ENCODE data around the gene HACD4.

DNA sequence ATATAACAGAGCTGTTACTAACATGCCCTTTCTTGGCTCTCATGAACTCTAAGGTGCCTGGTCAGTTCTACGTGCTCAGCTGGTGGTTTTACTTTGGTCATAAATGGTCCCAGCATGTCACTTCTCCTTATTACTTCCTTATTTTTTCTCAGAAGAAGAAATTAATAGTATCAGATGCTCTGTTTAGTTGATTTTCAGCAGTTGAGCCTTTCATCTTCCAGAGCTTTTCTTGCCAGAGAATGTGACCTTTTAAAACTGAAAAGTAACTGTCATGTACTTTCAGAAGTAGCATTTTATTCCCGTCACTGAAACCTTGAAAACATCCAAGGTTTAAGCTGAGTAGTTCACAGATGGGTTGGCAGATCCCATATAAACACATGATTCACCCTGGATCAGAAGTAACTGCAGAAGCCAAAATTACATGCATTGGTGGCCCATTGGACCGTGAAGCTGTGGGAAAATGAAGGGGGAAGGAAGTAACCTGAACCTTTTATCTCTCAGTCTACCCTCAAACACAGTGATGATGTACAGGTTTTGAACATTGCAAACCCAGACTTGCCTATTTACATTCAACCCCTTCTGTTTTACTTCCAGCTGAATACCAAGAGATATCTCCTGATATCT lies 50.5 kb downstream of the HACD4 start:
- TF ChIP-seq, protein P1, sequence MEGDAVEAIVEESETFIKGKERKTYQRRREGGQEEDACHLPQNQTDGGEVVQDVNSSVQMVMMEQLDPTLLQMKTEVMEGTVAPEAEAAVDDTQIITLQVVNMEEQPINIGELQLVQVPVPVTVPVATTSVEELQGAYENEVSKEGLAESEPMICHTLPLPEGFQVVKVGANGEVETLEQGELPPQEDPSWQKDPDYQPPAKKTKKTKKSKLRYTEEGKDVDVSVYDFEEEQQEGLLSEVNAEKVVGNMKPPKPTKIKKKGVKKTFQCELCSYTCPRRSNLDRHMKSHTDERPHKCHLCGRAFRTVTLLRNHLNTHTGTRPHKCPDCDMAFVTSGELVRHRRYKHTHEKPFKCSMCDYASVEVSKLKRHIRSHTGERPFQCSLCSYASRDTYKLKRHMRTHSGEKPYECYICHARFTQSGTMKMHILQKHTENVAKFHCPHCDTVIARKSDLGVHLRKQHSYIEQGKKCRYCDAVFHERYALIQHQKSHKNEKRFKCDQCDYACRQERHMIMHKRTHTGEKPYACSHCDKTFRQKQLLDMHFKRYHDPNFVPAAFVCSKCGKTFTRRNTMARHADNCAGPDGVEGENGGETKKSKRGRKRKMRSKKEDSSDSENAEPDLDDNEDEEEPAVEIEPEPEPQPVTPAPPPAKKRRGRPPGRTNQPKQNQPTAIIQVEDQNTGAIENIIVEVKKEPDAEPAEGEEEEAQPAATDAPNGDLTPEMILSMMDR (IDR thresholded peaks at IDR 0.05), result no peak
- TF ChIP-seq POLR2A (IDR thresholded peaks at IDR 0.05), result no peak

Data from body of pancreas (tissue), 4 donors.